Caco-2 (cell line): ENCODE results near the gene IPPK. TPM values are rescaled to one million over a fixed set of nuclear protein-coding genes. Genes with fewer than 3 reads are reported as not detected.

Experiments used
- BruUV-seq: library from RNA; stranded (reverse); fragments of 400-500 nt; replicated peaks from 2 replicates; lab custom pipeline; 2021; lab: Mats Ljungman, UMichigan
- CTCF ChIA-PET: fragments of 300-600 bp; sonication (Branson Sonifier 250); formaldehyde crosslinking; loops from one replicate; lab custom pipeline; 2022; ENCODE audit warnings: antibody characterized with exemption; lab: Charles Lee
- POLR2A ChIA-PET: fragments of 300-600 bp; sonication (Branson Sonifier 250); formaldehyde crosslinking; loops from one replicate; lab custom pipeline; 2022; ENCODE audit warnings: antibody characterized with exemption; lab: Charles Lee
- DNase-seq, 2 experiments: peaks; one replicate each; pipeline versions ENCODE4 v3.0.0 to v3.0.0-alpha.2; 2020 to 2022
- H3K27me3 ChIP-seq: replicated peaks from 2 replicates; pipeline ENCODE4 v1.6.0; 2011; ENCODE audit warnings: low read length; ENCODE audit not compliant: control insufficient read depth, insufficient read depth
- H3K36me3 ChIP-seq: 2 replicates; pipeline ENCODE4 v1.5.1; 2011; ENCODE audit warnings: low read length; ENCODE audit not compliant: control insufficient read depth, insufficient read depth
- H3K4me1 ChIP-seq: fragments of 250-450 bp; sonication (Bioruptor Pico); 2 replicates; pipeline ENCODE4 v1.5.1; 2020; ENCODE audit warnings: mild to moderate bottlenecking
- H3K4me3 ChIP-seq: 2 replicates; pipeline ENCODE4 v1.5.1; 2011; ENCODE audit warnings: low read depth, mild to moderate bottlenecking, control low read depth, low read length
- H3K9me3 ChIP-seq: fragments of 250-450 bp; sonication (Bioruptor Pico); 2 replicates; pipeline ENCODE4 v1.5.1; 2020; ENCODE audit warnings: mild to moderate bottlenecking, moderate library complexity
- H3K27ac Mint-ChIP-seq: one replicate; pipeline ENCODE4 v1.8.0; 2022; ENCODE audit warnings: mixed read lengths; ENCODE audit not compliant: unreplicated experiment
- H3K27me3 Mint-ChIP-seq: one replicate; pipeline ENCODE4 v1.8.0; 2022; ENCODE audit warnings: mixed read lengths; ENCODE audit not compliant: insufficient read depth, unreplicated experiment
- H3K36me3 Mint-ChIP-seq: one replicate; pipeline ENCODE4 v1.8.0; 2022; ENCODE audit warnings: mild to moderate bottlenecking, mixed read lengths; ENCODE audit not compliant: insufficient read depth, unreplicated experiment
- H3K4me1 Mint-ChIP-seq: one replicate; pipeline ENCODE4 v1.8.0; 2022; ENCODE audit warnings: low read depth, mixed read lengths; ENCODE audit not compliant: unreplicated experiment
- H3K4me3 Mint-ChIP-seq: one replicate; pipeline ENCODE4 v1.8.0; 2022; ENCODE audit warnings: mild to moderate bottlenecking, moderate library complexity, mixed read lengths; ENCODE audit not compliant: unreplicated experiment
- H3K9me3 Mint-ChIP-seq: one replicate; pipeline ENCODE4 v1.8.0; 2022; ENCODE audit warnings: mixed read lengths; ENCODE audit not compliant: unreplicated experiment
- CTCF ChIP-seq, 2 experiments: fragments of 200-600 bp in 1 of 2; IDR thresholded peaks; 1 replicate in 1 of 2; 2 replicates in 1 of 2; pipeline versions ENCODE4 v1.5.1 to v1.8.0; 2011 to 2022; ENCODE audit warnings: antibody characterized with exemption in 1 of 2, control low read depth in 1 of 2, inconsistent platforms in 1 of 2, low read depth in 1 of 2, low read length in 1 of 2, mild to moderate bottlenecking in 1 of 2, moderate library complexity in 1 of 2; ENCODE audit not compliant: insufficient read depth in 1 of 2, severe bottlenecking in 1 of 2, unreplicated experiment in 1 of 2
- intact Hi-C: fragments of 100-400 bp; cut with micrococcal nuclease; formaldehyde crosslinking; loops from one replicate; pipeline ENCODE4 v1.10.0; 2022; ENCODE audit not compliant: unreplicated experiment
- total RNA-seq: library from RNA; stranded (reverse); gene quantifications from 2 replicates; pipeline ENCODE4 v1.2.3, GENCODE V29; 2022

Gene IPPK
- total RNA-seq, 1 experiment from 2014 or later = 5.4 TPM

GRCh38 chr9:92607088-92607487 lies 62.8 kb downstream of the IPPK start:
- CTCF ChIA-PET = no interaction called here
- Histone ChIP-seq H3K27me3 (no peaks in the 10 kb centered on the region), H3K4me1 (no peaks in the 10 kb centered on the region), H3K36me3 (no peaks in the 10 kb centered on the region), H3K9me3 (no peaks in the 10 kb centered on the region), H3K4me3 (no peak overlapping the region)
- H3K36me3 Mint-ChIP-seq = peaks cover 9% of the 10 kb centered on the region
- no TSS peak for BruUV-seq
- no peak for TF ChIP-seq CTCF (IDR thresholded peaks at IDR 0.05; ENCODE audit: insufficient read depth in 1 of 2, low read depth in 1 of 2, low read length in 1 of 2, severe bottlenecking in 1 of 2, unreplicated experiment in 1 of 2)
- no peak overlapping the region for H3K4me3 Mint-ChIP-seq
- no peaks in the 10 kb centered on the region for H3K4me1 Mint-ChIP-seq
- no peaks in the 10 kb centered on the region for H3K9me3 Mint-ChIP-seq
- no peak for DNase-seq
- intact Hi-C loops = no loop called here
- H3K27ac Mint-ChIP-seq = no peak overlapping the region
- no peaks in the 10 kb centered on the region for H3K27me3 Mint-ChIP-seq
- POLR2A ChIA-PET = no interaction called here

- Mint-ChIP-seq H3K27ac (no peak overlapping the region), H3K27me3 (no peaks in the 10 kb centered on the region), H3K9me3 (no peaks in the 10 kb centered on the region), H3K4me3 (no peak overlapping the region), H3K36me3 (no peaks in the 10 kb centered on the region), H3K4me1 (no peaks in the 10 kb centered on the region)
- no peak for TF ChIP-seq CTCF (IDR thresholded peaks at IDR 0.05; ENCODE audit: insufficient read depth in 1 of 2, low read depth in 1 of 2, low read length in 1 of 2, severe bottlenecking in 1 of 2, unreplicated experiment in 1 of 2)
- no peaks in the 10 kb centered on the region for H3K27me3 ChIP-seq
- no TSS peak for BruUV-seq
- H3K36me3 ChIP-seq = no peaks in the 10 kb centered on the region
- no peaks in the 10 kb centered on the region for H3K9me3 ChIP-seq
- ChIA-PET POLR2A (no interaction called here), CTCF (no interaction called here)
- intact Hi-C loops = no loop called here
- H3K4me1 ChIP-seq = no peaks in the 10 kb centered on the region
- DNase-seq = no peak
- no peak overlapping the region for H3K4me3 ChIP-seq
Observed at GRCh38 chr9:92605224-92605623, 64.7 kb downstream of the IPPK start.

- Mint-ChIP-seq H3K36me3 (no peaks in the 10 kb centered on the region), H3K27ac (no peak overlapping the region), H3K27me3 (no peaks in the 10 kb centered on the region), H3K4me1 (no peaks in the 10 kb centered on the region), H3K4me3 (no peak overlapping the region), H3K9me3 (no peaks in the 10 kb centered on the region)
- ChIA-PET POLR2A (no interaction called here), CTCF (no interaction called here)
- Histone ChIP-seq H3K36me3 (no peaks in the 10 kb centered on the region), H3K9me3 (no peaks in the 10 kb centered on the region), H3K4me3 (no peak overlapping the region), H3K27me3 (no peaks in the 10 kb centered on the region), H3K4me1 (no peaks in the 10 kb centered on the region)
- TF ChIP-seq CTCF (IDR thresholded peaks at IDR 0.05; ENCODE audit: insufficient read depth in 1 of 2, low read depth in 1 of 2, low read length in 1 of 2, severe bottlenecking in 1 of 2, unreplicated experiment in 1 of 2) = no peak
- DNase-seq = no peak
- BruUV-seq = no TSS peak
- intact Hi-C loops = no loop called here
Observed at GRCh38 chr9:92603990-92604389, 65.9 kb downstream of the IPPK start.
